SHP77 (cell line): Measurements from ENCODE around the gene CIRBP.

ENCODE experiments used
- DNase-seq, 2 experiments: peaks; one replicate each; lab custom pipeline; 2025; lab: John Stamatoyannopoulos, UW

Gene CIRBP

GRCh38 chr19:1255186-1256161 lies 13.7 kb upstream of the CIRBP start:
- no peak for DNase-seq

GRCh38 chr19:1256646-1257474 lies 12.3 kb upstream of the CIRBP start:
- DNase-seq, result no peak

GRCh38 chr19:1257475-1258162 lies 11.5 kb upstream of the CIRBP start:
- no peak for DNase-seq

- no peak for DNase-seq
Measured at GRCh38 chr19:1258163-1258492, 11.0 kb upstream of the CIRBP start.

- no peak for DNase-seq
Measured at GRCh38 chr19:1258707-1259205, 10.4 kb upstream of the CIRBP start.

GRCh38 chr19:1259206-1259875 lies 9.8 kb upstream of the CIRBP start:
- DNase-seq, result peak; percentile 40 to 65

DNA sequence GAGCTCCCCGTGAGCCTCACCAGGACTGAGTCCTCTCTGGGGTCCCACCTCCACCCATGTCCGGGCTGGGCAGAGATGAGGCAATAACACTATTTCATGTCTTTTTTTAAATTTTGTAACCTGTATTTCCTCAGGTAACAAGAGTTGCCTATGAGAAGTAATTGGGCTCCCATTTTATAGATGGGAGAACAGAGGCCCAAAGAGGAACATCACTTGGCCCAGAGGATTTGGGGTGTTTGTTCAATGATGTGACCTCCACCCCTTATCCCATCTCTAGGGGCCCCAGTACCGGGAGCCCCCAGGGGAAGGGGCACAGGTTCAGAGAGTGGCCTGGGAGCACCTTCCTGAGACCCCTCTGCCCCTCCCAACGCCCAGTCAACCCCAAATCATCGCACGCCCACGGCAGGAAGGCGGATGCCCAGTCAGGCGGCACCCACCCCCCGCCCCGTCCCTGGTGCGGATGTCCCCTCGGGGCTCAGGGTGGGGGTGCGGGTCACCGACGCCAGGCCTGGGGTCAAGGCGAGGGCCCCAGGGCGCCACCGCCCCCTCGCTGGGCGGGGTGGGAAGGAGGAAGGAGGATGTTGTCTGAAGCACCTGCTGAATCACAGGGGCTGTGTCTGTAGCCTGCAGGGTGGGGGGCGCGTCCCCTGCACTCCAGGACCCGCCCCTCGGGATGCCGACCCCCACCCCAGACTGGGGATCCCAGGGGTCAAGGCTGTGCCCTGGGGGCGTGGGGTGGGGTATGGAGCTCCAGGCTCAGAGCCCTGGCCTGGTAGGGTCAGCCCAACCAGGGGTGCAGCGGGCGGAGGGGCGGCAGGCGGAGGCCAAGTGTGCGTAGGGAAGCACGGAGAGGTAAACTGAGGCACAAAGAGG lies 9.0 kb upstream of the CIRBP start:
- no peak for DNase-seq

- peak; percentile 93 to 94 for DNase-seq
Measured at GRCh38 chr19:1260749-1261537, 8.2 kb upstream of the CIRBP start.

DNA sequence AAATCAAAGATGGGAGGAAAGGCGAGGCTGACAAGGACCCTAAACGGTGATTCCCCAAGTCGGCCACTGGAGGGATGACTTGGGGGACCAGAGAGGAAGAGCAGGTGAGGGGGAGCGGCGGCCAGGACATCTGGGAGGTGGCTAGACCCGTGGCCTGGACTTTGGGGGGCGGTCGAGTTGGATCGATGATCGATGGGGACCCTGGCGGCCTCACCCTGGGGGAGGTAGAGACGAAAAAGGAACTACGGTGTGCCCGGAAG lies 7.7 kb upstream of the CIRBP start:
- DNase-seq, result no peak

DNA sequence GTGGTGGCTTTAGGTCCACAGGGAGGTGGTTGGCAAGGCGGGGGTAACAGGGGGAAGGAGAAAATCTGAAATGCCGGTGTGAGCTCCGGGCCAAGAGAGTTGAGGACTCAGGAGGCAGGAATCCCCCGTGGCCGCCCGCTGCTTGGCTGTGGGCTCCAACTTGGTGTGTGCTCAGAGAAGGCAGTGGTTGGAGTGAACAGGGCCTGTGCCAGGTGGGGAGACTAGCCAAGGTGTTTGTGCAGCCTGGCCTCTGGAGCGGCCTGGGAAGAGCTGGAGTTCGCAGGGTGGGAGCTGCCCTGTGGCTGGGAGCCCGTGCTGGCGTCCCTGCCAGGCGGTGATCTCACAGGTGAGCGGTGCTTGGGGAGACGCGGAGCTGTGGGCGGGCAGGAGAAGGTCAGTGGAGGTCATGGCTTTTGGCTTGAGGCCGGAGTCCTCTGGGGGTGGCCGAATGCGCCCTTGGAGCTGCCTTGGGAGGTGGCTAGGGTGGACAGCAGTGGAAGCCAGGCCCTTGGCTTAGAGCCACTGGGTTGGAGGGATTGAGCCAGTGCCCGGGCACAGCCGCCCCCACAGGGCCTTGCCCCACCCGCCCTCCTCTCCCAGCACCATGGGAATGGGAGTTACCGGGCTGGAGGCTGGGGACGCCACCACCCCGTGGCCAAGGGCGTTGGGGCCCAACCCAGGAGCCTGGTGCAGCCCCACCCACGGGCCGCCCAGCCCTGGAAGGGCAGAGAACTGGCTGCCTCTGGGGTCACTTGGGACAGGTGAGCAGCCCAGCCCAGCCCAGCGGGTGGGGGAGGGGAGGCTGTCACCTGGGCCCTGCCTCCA lies 7.1 kb upstream of the CIRBP start:
- no peak for DNase-seq

DNA sequence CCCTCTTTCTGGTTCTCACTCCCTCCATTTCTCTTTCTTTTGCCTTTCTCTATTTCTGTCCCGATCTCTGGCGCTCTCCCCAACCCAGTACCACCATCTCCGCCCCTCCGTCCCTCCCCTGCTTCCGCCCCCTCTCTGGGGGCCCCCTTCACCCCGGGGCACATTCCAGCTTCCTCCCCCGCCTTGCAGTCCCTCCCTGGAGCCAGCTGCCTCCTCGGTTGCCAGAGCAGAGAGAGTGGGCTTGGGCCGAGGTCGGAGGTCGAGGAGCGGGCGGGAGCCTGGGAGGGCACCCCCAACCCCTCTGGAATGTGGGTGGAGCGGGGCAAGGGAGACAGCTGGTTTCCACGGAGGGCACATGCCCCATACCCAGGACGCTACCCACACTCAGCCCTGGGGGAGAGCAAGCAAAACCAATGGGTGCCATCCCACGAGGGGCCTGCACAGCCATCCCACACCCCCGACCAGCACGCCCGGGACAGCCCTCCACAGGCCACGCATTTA lies 6.5 kb upstream of the CIRBP start:
- no peak for DNase-seq

DNA sequence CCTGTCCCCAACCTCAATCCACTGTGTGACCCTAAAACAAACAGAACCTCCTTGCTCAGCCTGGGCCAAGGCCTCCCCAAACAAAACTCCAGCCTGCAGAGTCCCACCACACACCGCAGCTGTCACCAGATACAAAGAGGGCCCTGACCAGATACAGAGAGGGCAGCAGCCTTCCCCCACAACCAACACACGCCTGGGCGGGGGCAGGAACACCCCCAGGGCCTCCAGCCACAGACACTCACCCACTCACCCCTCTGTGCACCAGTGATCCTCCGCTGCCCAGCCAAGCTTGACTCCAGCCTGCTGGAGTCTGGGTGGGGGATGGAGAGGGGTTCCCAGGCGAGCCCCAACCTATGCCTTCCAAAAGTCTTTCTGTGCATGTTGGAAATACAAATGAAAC lies 5.9 kb upstream of the CIRBP start:
- DNase-seq, result no peak

GRCh38 chr19:1264801-1265614 lies 4.1 kb upstream of the CIRBP start:
- DNase-seq, result no peak

DNA sequence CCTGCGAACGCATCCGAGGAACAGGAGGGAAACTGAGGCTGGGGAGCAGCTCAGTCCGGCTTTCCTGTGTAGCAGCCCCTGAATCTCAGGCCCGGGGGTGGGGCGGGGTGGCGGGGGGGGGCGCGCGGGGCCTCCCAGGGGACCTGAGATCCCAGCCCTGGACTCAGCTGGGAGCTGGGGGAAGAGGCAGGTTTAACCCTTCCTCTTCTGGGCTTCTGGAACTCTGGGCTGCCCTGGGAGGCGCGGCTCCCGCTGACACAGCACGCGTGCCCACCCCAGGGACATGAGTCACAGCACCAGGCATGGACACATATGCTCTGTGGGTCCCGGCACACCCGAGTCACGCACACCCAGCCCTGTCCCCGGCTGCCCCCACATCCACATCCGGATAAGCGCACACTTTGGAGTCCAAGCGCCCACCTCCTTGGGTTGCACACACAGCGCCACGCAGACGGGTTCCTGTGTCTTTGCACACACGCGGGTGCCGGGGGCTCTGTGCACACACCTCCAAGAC lies 3.5 kb upstream of the CIRBP start:
- DNase-seq, result no peak

DNA sequence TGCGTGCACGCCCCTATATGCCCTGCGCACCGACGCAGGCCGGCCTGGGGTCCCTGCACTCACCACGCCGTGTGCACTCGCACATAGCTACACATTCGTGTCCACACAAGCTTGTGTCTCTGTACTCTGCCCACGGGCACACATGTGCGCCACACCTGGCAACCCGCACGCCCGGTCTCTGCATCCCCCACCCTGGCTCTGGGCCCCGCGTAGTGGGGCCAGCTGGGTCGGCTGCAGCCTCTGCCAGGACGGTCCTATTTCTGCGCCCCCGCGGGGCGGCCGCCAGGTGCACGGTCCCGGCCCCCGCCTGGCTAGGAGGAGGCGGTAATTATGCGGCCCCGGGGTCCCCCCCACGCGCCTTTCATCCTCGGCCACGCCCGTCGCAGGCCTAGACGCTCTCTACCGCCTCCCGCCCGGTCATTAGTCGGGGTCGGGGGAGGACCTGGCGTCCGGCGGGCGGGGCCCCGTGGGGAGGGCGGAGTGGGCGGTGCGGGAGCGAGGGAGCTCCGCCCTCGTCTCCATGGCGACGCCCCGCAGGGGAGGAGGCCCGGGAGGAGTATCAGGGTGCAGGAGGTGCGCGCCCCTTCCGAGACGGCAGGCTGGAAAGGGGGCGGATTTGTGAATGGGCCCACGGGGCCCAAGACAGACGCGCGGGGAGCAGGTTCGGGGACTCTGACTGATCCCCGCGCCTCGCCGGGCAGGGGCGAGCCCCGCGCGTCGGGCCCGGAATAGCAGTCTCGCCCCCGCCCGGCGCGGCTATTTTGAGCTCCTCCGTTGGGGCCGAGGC lies 2.8 kb upstream of the CIRBP start:
- peak; percentile 48 to 67 for DNase-seq

GRCh38 chr19:1266916-1267476 lies 2.1 kb upstream of the CIRBP start:
- DNase-seq, result no peak
